Erythroblast (primary cell): ENCODE measurements around the gene ZCCHC7.

Source experiments
- GATA1 ChIP-seq: IDR thresholded peaks from 2 replicates; pipeline ENCODE4 v1.6.1; 2011; ENCODE audit warnings: low read depth, mild to moderate bottlenecking, control low read depth, low read length, moderate library complexity
- POLR2A ChIP-seq: IDR thresholded peaks from 2 replicates; pipeline ENCODE4 v1.6.1; 2011; ENCODE audit warnings: mild to moderate bottlenecking, low read length

GRCh38 chr9:37083654-37084053 lies 36.7 kb upstream of the ZCCHC7 start:
- TF ChIP-seq POLR2A (no peak), GATA1 (no peak)
